GM10266 (cell line): ENCODE results near the gene TSPAN8.

Source experiments
- DNase-seq: peaks from one replicate; pipeline ENCODE4 v3.0.0; 2012; ENCODE audit errors: extremely low spot score
- CTCF ChIP-seq: IDR thresholded peaks from 2 replicates; pipeline ENCODE4 v1.5.1; 2012; ENCODE audit warnings: mild to moderate bottlenecking, low read depth; ENCODE audit not compliant: control insufficient read depth, insufficient read depth; ENCODE audit errors: missing control alignments

TSPAN8 gene

GRCh38 chr12:71139153-71139735 lies 18.6 kb downstream of the TSPAN8 start:
- TF ChIP-seq CTCF, result no peak
- no peak for DNase-seq

GRCh38 chr12:71138011-71138410 lies 19.8 kb downstream of the TSPAN8 start:
- no peak for TF ChIP-seq CTCF
- no peak for DNase-seq

- no peak for DNase-seq
- no peak for TF ChIP-seq CTCF
Observed at GRCh38 chr12:71135812-71136176, 22.0 kb downstream of the TSPAN8 start.

GRCh38 chr12:71135077-71135811 lies 22.6 kb downstream of the TSPAN8 start:
- no peak for DNase-seq
- TF ChIP-seq CTCF, result no peak

DNA sequence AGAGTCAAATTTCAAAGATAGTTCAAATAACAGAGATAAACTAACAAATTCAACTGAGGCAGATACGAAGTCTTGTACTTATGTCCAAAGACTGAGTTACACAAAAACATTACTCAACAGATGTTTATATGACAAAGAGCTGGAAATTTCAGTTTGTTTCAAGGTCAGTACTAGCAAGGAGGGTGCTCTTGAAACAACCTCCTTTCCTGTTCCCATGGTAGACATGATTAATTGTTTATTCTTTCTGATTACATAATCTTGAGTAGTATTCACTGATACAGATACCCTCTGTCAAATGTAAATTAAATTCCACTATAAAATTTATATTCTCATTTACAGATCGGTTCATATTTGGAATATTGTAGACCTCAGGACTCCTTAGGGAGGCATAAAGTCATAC lies 23.4 kb downstream of the TSPAN8 start:
- no peak for DNase-seq
- no peak for TF ChIP-seq CTCF

DNA sequence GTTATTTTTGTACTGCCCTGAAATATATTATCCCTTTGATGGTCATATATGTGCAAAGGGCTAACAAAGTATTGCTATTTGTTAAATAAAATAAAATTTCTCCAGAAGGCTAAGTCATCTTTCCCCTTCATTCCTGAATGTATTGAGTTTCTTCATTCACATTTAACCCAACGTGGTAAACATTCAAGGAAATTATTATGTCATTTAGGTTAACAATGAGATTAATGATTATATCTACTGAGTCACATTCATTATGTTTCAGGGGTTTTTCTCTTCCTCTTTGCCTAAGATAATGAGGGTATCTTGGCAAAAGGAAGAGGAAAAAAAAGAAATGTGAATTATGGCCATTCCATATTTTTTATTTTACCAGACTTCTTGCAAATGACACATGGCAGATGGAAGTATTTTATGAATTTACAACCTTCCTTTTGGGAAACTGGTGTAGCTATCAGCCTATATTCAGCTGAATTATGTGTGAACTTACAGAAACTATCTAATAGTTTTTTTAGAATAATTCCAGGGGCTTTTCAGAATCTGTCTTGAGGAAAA lies 27.2 kb downstream of the TSPAN8 start:
- no peak for DNase-seq
- TF ChIP-seq CTCF, result no peak

DNA sequence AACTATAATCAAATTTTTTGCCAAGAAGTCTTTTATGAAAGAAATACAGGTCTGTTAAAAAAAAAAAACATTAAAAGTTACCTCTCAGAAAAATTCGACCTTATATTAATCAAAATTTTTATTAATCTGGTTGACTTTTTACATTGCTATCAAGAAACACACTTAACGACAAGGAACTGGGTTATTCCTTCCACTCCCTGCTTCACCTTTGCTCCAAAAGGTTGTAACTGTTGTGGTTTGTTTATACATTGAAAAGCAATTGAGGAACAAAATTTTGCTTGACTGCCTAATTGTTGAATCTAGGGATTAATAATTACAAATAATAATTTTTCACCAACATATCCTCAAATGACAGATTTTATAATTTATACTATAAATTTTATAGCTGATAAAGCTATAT lies 28.4 kb downstream of the TSPAN8 start:
- no peak for TF ChIP-seq CTCF
- no peak for DNase-seq
